ENCODE data around the gene NRG4. TPM values are rescaled to one million over a fixed set of nuclear protein-coding genes. Genes with fewer than 3 reads are reported as not detected.

Gene NRG4
- total and polyA plus RNA-seq, 2 donors (not counting 3 experiments of a cell fraction or from before 2014, with no cell fraction given) = not detected

Small RNA genes lying within 50 kb of the gene (small RNA-seq; reads per million reads assigned to genes)
- gene RN7SL510P (ENCODE audit: insufficient read depth, insufficient read length, low read depth, low replicate concordance) = not detected

Other genes with a start within 250 kb of the NRG4 start
- gene UBE2Q2, start 169.0 kb downstream of the NRG4 start, total RNA-seq = 28.5 and 32.8 TPM in 2 replicates
- gene UBE2Q2, start 169.0 kb downstream of the NRG4 start, polyA plus RNA-seq = 8.9 and 12.9 TPM in 2 replicates
- gene FBXO22, start 108.5 kb downstream of the NRG4 start, total RNA-seq = 41.6 and 42.6 TPM in 2 replicates
- 19.9 and 20.8 TPM in 2 replicates for gene FBXO22, start 108.5 kb downstream of the NRG4 start, polyA plus RNA-seq
- gene TMEM266, start 47.6 kb upstream of the NRG4 start, total RNA-seq = not detected in 2 replicates
- not detected in 2 replicates for gene TMEM266, start 47.6 kb upstream of the NRG4 start, polyA plus RNA-seq